OCI-M1 (cell line): ENCODE data around the gene KIF26B.
"Not testable (repeated sequence)": the region's sequence is repeated elsewhere in the genome, so short reads cannot be mapped to it uniquely, and the experiment has no call there.

Experiments used
- DNase-seq: peaks from one replicate; lab custom pipeline; 2025; lab: John Stamatoyannopoulos, UW

The KIF26B gene

GRCh38 chr1:245684166-245684565 is 529.4 kb downstream of the KIF26B start:
- DNase-seq, result no peak

- DNase-seq, result no peak
Observed at GRCh38 chr1:245684571-245684970, 529.8 kb downstream of the KIF26B start.

GRCh38 chr1:245685111-245685810 is 530.5 kb downstream of the KIF26B start:
- DNase-seq, result no peak

GRCh38 chr1:245686006-245686405 is 531.2 kb downstream of the KIF26B start:
- no peak for DNase-seq

- no peak for DNase-seq
Observed at GRCh38 chr1:245686446-245687030, 531.8 kb downstream of the KIF26B start.

GRCh38 chr1:245687152-245687635 is 532.4 kb downstream of the KIF26B start:
- no peak for DNase-seq

- no peak for DNase-seq
Observed at GRCh38 chr1:245687636-245688535, 533.1 kb downstream of the KIF26B start.

GRCh38 chr1:245688536-245689453 is 534.0 kb downstream of the KIF26B start:
- no peak for DNase-seq

- DNase-seq, result no peak
Observed at GRCh38 chr1:245690156-245690690, 535.4 kb downstream of the KIF26B start.

GRCh38 chr1:245690946-245691541 is 536.3 kb downstream of the KIF26B start:
- no peak for DNase-seq

- DNase-seq, result no peak
Observed at GRCh38 chr1:245691897-245692296, 537.1 kb downstream of the KIF26B start.

- DNase-seq, result no peak
Observed at GRCh38 chr1:245692318-245692717, 537.5 kb downstream of the KIF26B start.

- DNase-seq, result no peak
Observed at GRCh38 chr1:245693116-245693793, 538.5 kb downstream of the KIF26B start.

GRCh38 chr1:245693941-245694752 is 539.4 kb downstream of the KIF26B start:
- no peak for DNase-seq

- DNase-seq, result no peak
Observed at GRCh38 chr1:245694753-245695195, 540.0 kb downstream of the KIF26B start.

- DNase-seq, result no peak
Observed at GRCh38 chr1:245695211-245695610, 540.4 kb downstream of the KIF26B start.

GRCh38 chr1:245695701-245696100 is 540.9 kb downstream of the KIF26B start:
- DNase-seq, result not testable (repeated sequence)

- no peak for DNase-seq
Observed at GRCh38 chr1:245698116-245698515, 543.3 kb downstream of the KIF26B start.

GRCh38 chr1:245698860-245699259 is 544.1 kb downstream of the KIF26B start:
- DNase-seq, result no peak
